Panc1 (cell line): Measurements from ENCODE around the gene SCYL1. TPM values are rescaled to one million over a fixed set of nuclear protein-coding genes. Genes with fewer than 3 reads are reported as not detected.
"Not testable (repeated sequence)": the region's sequence is repeated elsewhere in the genome, so short reads cannot be mapped to it uniquely, and the experiment has no call there.

Source experiments
- ATAC-seq: fragments of 200-7000 bp; cut with Tn5 transposase; 2 replicates; pipeline ENCODE4 v1.9.1; 2020; ENCODE audit warnings: mild to moderate bottlenecking, moderate library complexity
- BruUV-seq: library from RNA; stranded (reverse); fragments of 400-500 nt; replicated peaks from 2 replicates; lab custom pipeline; 2021; lab: Mats Ljungman, UMichigan
- CTCF ChIA-PET: fragments of 300-600 bp; sonication (Branson Sonifier 250); formaldehyde crosslinking; loops from one replicate; lab custom pipeline; 2022; ENCODE audit warnings: antibody characterized with exemption; lab: Charles Lee
- POLR2A ChIA-PET: fragments of 300-600 bp; sonication (Branson Sonifier 250); formaldehyde crosslinking; loops from one replicate; lab custom pipeline; 2022; ENCODE audit warnings: antibody characterized with exemption; lab: Charles Lee
- DNase-seq: peaks from one replicate; pipeline ENCODE4 v3.0.0-alpha.2; 2010; ENCODE audit warnings: low read depth, low spot score
- H3K27ac ChIP-seq: 2 replicates; pipeline ENCODE4 v1.5.1; 2011; ENCODE audit warnings: mild to moderate bottlenecking, low read length, inconsistent platforms
- H3K27me3 ChIP-seq: fragments of 200-500 bp; sonication (Bioruptor generic); 2 replicates; pipeline ENCODE4 v1.6.0; 2014; ENCODE audit warnings: low read length, inconsistent platforms; ENCODE audit not compliant: control insufficient read depth, insufficient read depth
- H3K36me3 ChIP-seq: fragments of 200-500 bp; sonication (Bioruptor generic); 2 replicates; pipeline ENCODE4 v1.5.1; 2014; ENCODE audit warnings: inconsistent platforms, mild to moderate bottlenecking, low read length, moderate library complexity; ENCODE audit not compliant: control insufficient read depth, insufficient read depth
- H3K4me1 ChIP-seq: 2 replicates; pipeline ENCODE4 v1.5.1; 2011; ENCODE audit warnings: inconsistent platforms, mild to moderate bottlenecking, low read length, moderate library complexity; ENCODE audit not compliant: control insufficient read depth, insufficient read depth
- H3K4me3 ChIP-seq, 2 experiments: 2 replicates each; pipeline ENCODE4 v1.5.1; 2011 to 2012; ENCODE audit warnings: low read depth in 2 of 2, low read length in 2 of 2, mild to moderate bottlenecking in 2 of 2, inconsistent platforms in 1 of 2, moderate library complexity in 1 of 2
- H3K9me3 ChIP-seq: fragments of 200-500 bp; sonication (Bioruptor generic); 2 replicates; pipeline ENCODE4 v1.5.1; 2014; ENCODE audit warnings: low read depth, mild to moderate bottlenecking, inconsistent platforms, low read length, moderate library complexity; ENCODE audit not compliant: control insufficient read depth, insufficient read depth
- POLR2AphosphoS5 ChIP-seq: IDR thresholded peaks from 2 replicates; pipeline ENCODE4 v1.6.1; 2012; ENCODE audit warnings: mild to moderate bottlenecking, low read depth, low read length, moderate library complexity
- SIN3A ChIP-seq: IDR thresholded peaks from 2 replicates; pipeline ENCODE4 v1.6.1; 2012; ENCODE audit warnings: low read depth, mild to moderate bottlenecking, low read length, moderate library complexity, borderline replicate concordance; ENCODE audit not compliant: insufficient read depth
- TCF7L2 ChIP-seq: IDR thresholded peaks from 2 replicates; pipeline ENCODE4 v1.6.1; 2011; ENCODE audit warnings: mild to moderate bottlenecking, low read depth, low read length, inconsistent platforms
- in situ Hi-C: cut with HindIII; loops from 2 replicates; pipeline ENCODE4 v1.10.0; 2016; ENCODE audit warnings: low sequenced_read_pairs, low pct_unique_long_range_greater_than_20kb
- intact Hi-C: fragments of 100-400 bp; cut with micrococcal nuclease; formaldehyde crosslinking; loops from one replicate; pipeline ENCODE4 v1.10.0; 2022; ENCODE audit not compliant: unreplicated experiment
- total RNA-seq: library from RNA; stranded (reverse); gene quantifications from one replicate; pipeline ENCODE4 v1.2.1, GENCODE V29; 2021; ENCODE audit not compliant: unreplicated experiment
- TF ChIP-seq, protein P1 (sequence below), 2 experiments: IDR thresholded peaks; 2 replicates each; pipeline ENCODE4 v1.6.1; 2011 to 2012; ENCODE audit warnings: low read depth in 2 of 2, control low read depth in 1 of 2, low read length in 1 of 2, mild to moderate bottlenecking in 1 of 2, moderate library complexity in 1 of 2; ENCODE audit not compliant: insufficient read depth in 1 of 2
- TF ChIP-seq, protein P2 (sequence below): fragments of 450-650 bp; IDR thresholded peaks from 2 replicates; pipeline ENCODE4 v1.5.1; 2017; ENCODE audit warnings: mild to moderate bottlenecking

The SCYL1 gene
- total RNA-seq, 1 experiment from 2014 or later: 117 TPM

DNA sequence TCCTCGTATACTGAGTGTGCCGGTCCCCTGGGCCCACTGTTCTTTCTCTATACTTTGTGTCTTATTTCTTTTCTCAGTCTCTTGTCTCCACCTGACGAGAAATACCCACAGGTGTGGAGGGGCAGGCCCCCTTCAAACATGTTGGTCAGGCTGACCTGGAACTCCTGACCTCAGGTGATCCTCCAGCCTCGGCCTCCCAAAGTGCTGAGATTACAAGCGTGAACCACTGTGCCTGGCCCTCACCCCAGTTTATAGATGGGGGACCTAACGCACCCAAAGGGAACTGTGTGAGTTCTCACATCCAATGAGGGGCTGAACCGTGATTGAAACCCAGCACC, 1.3 kb upstream of the SCYL1 start:
- CTCF ChIA-PET, H3K27ac ChIP-seq, intact Hi-C loops, BruUV-seq, POLR2A ChIA-PET, in situ Hi-C loops, H3K4me3 ChIP-seq, H3K27me3 ChIP-seq, ATAC-seq, H3K4me1 ChIP-seq, DNase-seq, H3K9me3 ChIP-seq, H3K36me3 ChIP-seq: not testable (repeated sequence)

DNA sequence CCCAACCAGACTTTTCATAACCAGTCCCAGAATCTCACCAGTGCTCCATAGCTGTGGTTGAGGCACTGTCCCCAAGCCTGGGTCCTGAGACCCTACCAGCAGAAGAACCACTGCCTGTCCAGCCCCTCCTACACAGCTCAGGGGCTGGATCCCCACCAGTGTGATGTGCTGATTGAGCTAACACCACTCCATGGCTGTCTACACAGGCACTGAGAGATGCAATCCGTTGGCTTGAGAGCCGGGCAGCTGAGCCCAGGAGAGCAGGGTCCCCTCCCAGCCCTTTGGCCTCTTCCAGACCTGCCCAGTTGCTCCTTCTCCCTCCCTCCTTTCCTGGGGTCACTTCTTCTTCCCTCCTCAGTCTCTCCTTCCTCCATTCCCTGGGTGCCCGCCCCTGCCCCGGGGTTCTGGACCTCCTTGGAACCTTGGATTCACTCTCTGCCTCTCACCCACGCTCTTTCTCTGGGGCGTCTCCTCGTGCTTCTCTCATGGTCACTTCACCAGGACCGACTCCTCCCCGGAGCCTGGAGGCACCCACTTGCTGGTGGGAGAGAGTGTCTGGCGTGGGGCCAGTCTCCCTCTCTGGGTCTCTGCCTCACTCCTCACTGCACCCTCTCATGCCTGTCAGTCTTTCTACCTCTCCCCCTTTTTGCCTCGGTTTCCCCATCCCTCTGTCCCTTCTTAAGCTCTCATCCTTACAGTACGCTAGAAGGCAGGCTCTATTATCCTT, 706 bp upstream of the SCYL1 start:
- 0 out of 2 replicates have a peak overlapping the region, but pooled peaks have one; percentile 15 for H3K27ac ChIP-seq
- POLR2A ChIA-PET: interaction anchor here (0.7 kb wide), 1 partner anchor 28 kb away, joined by 3 read pairs; no protein-coding TSS in a partner anchor
- no peaks in the 10 kb centered on the region for H3K36me3 ChIP-seq
- no TSS peak for BruUV-seq
- CTCF ChIA-PET: no interaction called here
- ATAC-seq (peak; percentile 19), DNase-seq (no peak)
- intact Hi-C loops (no loop called here), in situ Hi-C loops (no loop called here)
- TF ChIP-seq, protein P1, sequence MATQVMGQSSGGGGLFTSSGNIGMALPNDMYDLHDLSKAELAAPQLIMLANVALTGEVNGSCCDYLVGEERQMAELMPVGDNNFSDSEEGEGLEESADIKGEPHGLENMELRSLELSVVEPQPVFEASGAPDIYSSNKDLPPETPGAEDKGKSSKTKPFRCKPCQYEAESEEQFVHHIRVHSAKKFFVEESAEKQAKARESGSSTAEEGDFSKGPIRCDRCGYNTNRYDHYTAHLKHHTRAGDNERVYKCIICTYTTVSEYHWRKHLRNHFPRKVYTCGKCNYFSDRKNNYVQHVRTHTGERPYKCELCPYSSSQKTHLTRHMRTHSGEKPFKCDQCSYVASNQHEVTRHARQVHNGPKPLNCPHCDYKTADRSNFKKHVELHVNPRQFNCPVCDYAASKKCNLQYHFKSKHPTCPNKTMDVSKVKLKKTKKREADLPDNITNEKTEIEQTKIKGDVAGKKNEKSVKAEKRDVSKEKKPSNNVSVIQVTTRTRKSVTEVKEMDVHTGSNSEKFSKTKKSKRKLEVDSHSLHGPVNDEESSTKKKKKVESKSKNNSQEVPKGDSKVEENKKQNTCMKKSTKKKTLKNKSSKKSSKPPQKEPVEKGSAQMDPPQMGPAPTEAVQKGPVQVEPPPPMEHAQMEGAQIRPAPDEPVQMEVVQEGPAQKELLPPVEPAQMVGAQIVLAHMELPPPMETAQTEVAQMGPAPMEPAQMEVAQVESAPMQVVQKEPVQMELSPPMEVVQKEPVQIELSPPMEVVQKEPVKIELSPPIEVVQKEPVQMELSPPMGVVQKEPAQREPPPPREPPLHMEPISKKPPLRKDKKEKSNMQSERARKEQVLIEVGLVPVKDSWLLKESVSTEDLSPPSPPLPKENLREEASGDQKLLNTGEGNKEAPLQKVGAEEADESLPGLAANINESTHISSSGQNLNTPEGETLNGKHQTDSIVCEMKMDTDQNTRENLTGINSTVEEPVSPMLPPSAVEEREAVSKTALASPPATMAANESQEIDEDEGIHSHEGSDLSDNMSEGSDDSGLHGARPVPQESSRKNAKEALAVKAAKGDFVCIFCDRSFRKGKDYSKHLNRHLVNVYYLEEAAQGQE (IDR thresholded peaks at IDR 0.05; ENCODE audit: insufficient read depth in 1 of 2, low read depth in 2 of 2, low read length in 1 of 2): no peak
- TF ChIP-seq SIN3A (no peak), POLR2AphosphoS5 (no peak), TCF7L2 (no peak)
- TF ChIP-seq, protein P2, sequence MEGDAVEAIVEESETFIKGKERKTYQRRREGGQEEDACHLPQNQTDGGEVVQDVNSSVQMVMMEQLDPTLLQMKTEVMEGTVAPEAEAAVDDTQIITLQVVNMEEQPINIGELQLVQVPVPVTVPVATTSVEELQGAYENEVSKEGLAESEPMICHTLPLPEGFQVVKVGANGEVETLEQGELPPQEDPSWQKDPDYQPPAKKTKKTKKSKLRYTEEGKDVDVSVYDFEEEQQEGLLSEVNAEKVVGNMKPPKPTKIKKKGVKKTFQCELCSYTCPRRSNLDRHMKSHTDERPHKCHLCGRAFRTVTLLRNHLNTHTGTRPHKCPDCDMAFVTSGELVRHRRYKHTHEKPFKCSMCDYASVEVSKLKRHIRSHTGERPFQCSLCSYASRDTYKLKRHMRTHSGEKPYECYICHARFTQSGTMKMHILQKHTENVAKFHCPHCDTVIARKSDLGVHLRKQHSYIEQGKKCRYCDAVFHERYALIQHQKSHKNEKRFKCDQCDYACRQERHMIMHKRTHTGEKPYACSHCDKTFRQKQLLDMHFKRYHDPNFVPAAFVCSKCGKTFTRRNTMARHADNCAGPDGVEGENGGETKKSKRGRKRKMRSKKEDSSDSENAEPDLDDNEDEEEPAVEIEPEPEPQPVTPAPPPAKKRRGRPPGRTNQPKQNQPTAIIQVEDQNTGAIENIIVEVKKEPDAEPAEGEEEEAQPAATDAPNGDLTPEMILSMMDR: no peak
- H3K4me1 ChIP-seq: peaks cover 5% of the 10 kb centered on the region; the same call in 1 of the 2 replicates
- H3K4me3 ChIP-seq: peak overlapping the region; percentile 5 to 39; a peak in 3 of 4 replicates
- H3K9me3 ChIP-seq: no peaks in the 10 kb centered on the region
- no peaks in the 10 kb centered on the region for H3K27me3 ChIP-seq
